HepG2 (cell line): ENCODE measurements around the gene ALDOA. TPM values are rescaled to one million over a fixed set of nuclear protein-coding genes. Genes with fewer than 3 reads are reported as not detected.
A peak's percentile ranks its signal among the peaks of the same experiment; 100 is the strongest.

Source experiments
- CBX1 ChIP-seq: IDR thresholded peaks from one replicate; pipeline ENCODE4 v1.6.1; 2016; ENCODE audit warnings: antibody characterized with exemption, low read depth
- JUNB ChIP-seq: sonication (generic); formaldehyde crosslinking; IDR thresholded peaks from 2 replicates; pipeline ENCODE4 v1.8.0; 2022; ENCODE audit warnings: missing genetic modification reagents, mild to moderate bottlenecking, borderline replicate concordance
- RFX5 ChIP-seq: IDR thresholded peaks from 2 replicates; pipeline ENCODE4 v1.6.1; 2011; ENCODE audit warnings: low read depth, low read length, improper control_type of control experiment
- SRSF4 ChIP-seq: fragments of 200-400 bp; formaldehyde crosslinking; IDR thresholded peaks from one replicate; pipeline ENCODE4 v1.6.1; 2018; ENCODE audit warnings: mild to moderate bottlenecking, low read depth, low read length, moderate library complexity; ENCODE audit not compliant: poor library complexity, severe bottlenecking
- ZNF282 ChIP-seq: fragments of 450-650 bp; IDR thresholded peaks from 2 replicates; pipeline ENCODE4 v1.6.1; 2018; ENCODE audit not compliant: partially characterized antibody
- ZNF567 ChIP-seq: sonication (generic); formaldehyde crosslinking; IDR thresholded peaks from 2 replicates; pipeline ENCODE4 v1.8.1; 2023; ENCODE audit warnings: mild to moderate bottlenecking, missing genetic modification reagents, borderline replicate concordance
- ZNF672 ChIP-seq: sonication (generic); formaldehyde crosslinking; IDR thresholded peaks from 2 replicates; pipeline ENCODE4 v1.8.1; 2022; ENCODE audit warnings: missing genetic modification reagents
- ZSCAN12 ChIP-seq: sonication (generic); formaldehyde crosslinking; IDR thresholded peaks from 2 replicates; pipeline ENCODE4 v1.9.0; 2021; ENCODE audit warnings: mild to moderate bottlenecking, missing genetic modification reagents
- polyA plus RNA-seq, 8 experiments: library from polyadenylated mRNA; depleted of rRNA in 3 of 8; stranded (reverse) in 7 of 8; unstranded in 1 of 8; fragments of >200 nt; fragmentation: Illumina TruSeq in 4 of 8; extraction: Trizol in 4 of 8; gene quantifications; 2 replicates each; pipeline versions ENCODE4 v1.2.1 to v1.2.3, GENCODE V29; 2011 to 2016; ENCODE audit warnings: low read depth in 4 of 8, missing spikeins in 1 of 8, mixed read lengths in 1 of 8; ENCODE audit not compliant: insufficient read depth in 1 of 8
- total RNA-seq, 5 experiments: library from RNA; depleted of rRNA; stranded (reverse); fragments of >200 nt; fragmentation: Illumina TruSeq; extraction: Trizol; gene quantifications; 2 replicates each; pipeline ENCODE4 v1.2.3, GENCODE V29; 2016; ENCODE audit warnings: low read depth in 1 of 5
- TF ChIP-seq, protein P1 (sequence below): sonication (generic); formaldehyde crosslinking; IDR thresholded peaks from 2 replicates; pipeline ENCODE4 v1.4.0; 2020; ENCODE audit warnings: mild to moderate bottlenecking, missing genetic modification reagents, borderline replicate concordance
- TF ChIP-seq, protein P2 (sequence below): sonication (generic); formaldehyde crosslinking; IDR thresholded peaks from 2 replicates; pipeline ENCODE4 v1.5.0; 2020; ENCODE audit warnings: mild to moderate bottlenecking, missing genetic modification reagents, borderline replicate concordance
- TF ChIP-seq, protein P3 (sequence below): sonication (generic); formaldehyde crosslinking; IDR thresholded peaks from 2 replicates; pipeline ENCODE4 v1.5.1; 2020; ENCODE audit warnings: missing genetic modification reagents, mild to moderate bottlenecking, borderline replicate concordance
- TF ChIP-seq, protein P4 (sequence below), 2 experiments: IDR thresholded peaks; 2 replicates each; pipeline ENCODE4 v1.6.1; 2011 to 2012; ENCODE audit warnings: low read length in 2 of 2, borderline replicate concordance in 1 of 2, low read depth in 1 of 2, mild to moderate bottlenecking in 1 of 2, moderate library complexity in 1 of 2
- TF ChIP-seq, protein P5 (sequence below): sonication (generic); formaldehyde crosslinking; IDR thresholded peaks from 2 replicates; pipeline ENCODE4 v1.9.0; 2021; ENCODE audit warnings: missing genetic modification reagents, borderline replicate concordance

The ALDOA gene
- total and polyA plus RNA-seq, 2 of the 13 experiments (the other 11 are each of a cell fraction or from before 2014, with no cell fraction given) = 925 to 1,884 TPM

DNA sequence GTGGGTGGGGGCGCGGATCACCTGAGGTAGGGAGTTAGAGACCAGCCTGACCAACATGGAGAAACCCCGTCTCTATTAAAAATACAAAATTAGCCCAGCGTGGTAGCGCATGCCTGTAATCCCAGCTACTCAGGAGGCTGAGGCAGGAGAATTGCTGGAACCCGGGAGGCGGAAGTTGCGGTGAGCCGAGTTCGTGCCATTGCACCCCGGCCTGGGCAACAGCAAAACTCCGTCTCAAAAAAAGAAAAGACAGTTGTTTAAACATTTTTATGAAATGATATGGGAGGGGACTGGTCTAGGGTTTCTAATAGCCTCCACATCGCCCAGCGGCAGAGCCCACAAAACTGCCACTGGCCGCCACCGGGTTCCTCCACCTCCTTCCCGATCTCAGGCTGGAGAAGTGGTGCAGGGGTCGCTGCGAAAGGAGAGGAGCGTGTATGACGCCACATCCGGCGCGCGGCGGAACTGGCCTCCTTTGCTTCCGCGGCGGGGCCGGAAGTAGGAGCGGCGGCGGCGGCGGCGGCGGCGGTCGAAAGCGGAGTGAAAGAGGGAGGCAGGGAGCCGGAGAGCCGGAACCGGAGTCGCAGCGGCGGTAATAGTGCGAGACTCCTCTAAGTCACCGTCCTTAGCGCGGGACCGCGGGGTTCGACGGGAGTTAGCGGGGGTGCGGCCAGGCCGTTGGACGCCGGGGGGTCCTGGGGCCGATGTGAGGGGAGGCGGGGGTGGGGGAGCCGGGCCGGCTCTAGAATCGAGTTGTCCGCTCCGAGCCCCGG is 10.1 kb downstream of the ALDOA start, which contains the start of gene PPP4C (continued):
- TF ChIP-seq, protein P1, sequence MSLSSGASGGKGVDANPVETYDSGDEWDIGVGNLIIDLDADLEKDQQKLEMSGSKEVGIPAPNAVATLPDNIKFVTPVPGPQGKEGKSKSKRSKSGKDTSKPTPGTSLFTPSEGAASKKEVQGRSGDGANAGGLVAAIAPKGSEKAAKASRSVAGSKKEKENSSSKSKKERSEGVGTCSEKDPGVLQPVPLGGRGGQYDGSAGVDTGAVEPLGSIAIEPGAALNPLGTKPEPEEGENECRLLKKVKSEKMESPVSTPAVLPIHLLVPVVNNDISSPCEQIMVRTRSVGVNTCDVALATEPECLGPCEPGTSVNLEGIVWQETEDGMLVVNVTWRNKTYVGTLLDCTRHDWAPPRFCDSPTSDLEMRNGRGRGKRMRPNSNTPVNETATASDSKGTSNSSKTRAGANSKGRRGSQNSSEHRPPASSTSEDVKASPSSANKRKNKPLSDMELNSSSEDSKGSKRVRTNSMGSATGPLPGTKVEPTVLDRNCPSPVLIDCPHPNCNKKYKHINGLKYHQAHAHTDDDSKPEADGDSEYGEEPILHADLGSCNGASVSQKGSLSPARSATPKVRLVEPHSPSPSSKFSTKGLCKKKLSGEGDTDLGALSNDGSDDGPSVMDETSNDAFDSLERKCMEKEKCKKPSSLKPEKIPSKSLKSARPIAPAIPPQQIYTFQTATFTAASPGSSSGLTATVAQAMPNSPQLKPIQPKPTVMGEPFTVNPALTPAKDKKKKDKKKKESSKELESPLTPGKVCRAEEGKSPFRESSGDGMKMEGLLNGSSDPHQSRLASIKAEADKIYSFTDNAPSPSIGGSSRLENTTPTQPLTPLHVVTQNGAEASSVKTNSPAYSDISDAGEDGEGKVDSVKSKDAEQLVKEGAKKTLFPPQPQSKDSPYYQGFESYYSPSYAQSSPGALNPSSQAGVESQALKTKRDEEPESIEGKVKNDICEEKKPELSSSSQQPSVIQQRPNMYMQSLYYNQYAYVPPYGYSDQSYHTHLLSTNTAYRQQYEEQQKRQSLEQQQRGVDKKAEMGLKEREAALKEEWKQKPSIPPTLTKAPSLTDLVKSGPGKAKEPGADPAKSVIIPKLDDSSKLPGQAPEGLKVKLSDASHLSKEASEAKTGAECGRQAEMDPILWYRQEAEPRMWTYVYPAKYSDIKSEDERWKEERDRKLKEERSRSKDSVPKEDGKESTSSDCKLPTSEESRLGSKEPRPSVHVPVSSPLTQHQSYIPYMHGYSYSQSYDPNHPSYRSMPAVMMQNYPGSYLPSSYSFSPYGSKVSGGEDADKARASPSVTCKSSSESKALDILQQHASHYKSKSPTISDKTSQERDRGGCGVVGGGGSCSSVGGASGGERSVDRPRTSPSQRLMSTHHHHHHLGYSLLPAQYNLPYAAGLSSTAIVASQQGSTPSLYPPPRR (CRISPR knock-in tag) = peak; percentile 7; the same call in 1 of the 2 replicates
- TF ChIP-seq, protein P2, sequence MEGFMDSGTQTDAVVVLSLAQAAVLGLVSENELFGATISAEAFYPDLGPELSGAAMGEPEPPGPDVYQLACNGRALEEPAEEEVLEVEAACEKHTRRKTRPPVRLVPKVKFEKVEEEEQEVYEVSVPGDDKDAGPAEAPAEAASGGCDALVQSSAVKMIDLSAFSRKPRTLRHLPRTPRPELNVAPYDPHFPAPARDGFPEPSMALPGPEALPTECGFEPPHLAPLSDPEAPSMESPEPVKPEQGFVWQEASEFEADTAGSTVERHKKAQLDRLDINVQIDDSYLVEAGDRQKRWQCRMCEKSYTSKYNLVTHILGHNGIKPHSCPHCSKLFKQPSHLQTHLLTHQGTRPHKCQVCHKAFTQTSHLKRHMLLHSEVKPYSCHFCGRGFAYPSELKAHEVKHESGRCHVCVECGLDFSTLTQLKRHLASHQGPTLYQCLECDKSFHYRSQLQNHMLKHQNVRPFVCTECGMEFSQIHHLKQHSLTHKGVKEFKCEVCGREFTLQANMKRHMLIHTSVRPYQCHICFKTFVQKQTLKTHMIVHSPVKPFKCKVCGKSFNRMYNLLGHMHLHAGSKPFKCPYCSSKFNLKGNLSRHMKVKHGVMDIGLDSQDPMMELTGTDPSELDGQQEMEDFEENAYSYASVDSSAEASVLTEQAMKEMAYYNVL (CRISPR knock-in tag) = 0 out of 2 replicates have a peak, but pooled peaks have one; percentile 53
- TF ChIP-seq ZSCAN12 (CRISPR knock-in tag) (no peak), JUNB (CRISPR knock-in tag) (peak; percentile 40; the same call in 1 of the 2 replicates), ZNF282 (no peak), CBX1 (no peak), ZNF567 (CRISPR knock-in tag) (0 out of 2 replicates have a peak, but pooled peaks have one; percentile 43), ZNF672 (CRISPR knock-in tag) (no peak), SRSF4 (no peak), RFX5 (no peak)
- TF ChIP-seq, protein P3, sequence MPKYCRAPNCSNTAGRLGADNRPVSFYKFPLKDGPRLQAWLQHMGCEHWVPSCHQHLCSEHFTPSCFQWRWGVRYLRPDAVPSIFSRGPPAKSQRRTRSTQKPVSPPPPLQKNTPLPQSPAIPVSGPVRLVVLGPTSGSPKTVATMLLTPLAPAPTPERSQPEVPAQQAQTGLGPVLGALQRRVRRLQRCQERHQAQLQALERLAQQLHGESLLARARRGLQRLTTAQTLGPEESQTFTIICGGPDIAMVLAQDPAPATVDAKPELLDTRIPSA = no peak
- TF ChIP-seq, protein P4, sequence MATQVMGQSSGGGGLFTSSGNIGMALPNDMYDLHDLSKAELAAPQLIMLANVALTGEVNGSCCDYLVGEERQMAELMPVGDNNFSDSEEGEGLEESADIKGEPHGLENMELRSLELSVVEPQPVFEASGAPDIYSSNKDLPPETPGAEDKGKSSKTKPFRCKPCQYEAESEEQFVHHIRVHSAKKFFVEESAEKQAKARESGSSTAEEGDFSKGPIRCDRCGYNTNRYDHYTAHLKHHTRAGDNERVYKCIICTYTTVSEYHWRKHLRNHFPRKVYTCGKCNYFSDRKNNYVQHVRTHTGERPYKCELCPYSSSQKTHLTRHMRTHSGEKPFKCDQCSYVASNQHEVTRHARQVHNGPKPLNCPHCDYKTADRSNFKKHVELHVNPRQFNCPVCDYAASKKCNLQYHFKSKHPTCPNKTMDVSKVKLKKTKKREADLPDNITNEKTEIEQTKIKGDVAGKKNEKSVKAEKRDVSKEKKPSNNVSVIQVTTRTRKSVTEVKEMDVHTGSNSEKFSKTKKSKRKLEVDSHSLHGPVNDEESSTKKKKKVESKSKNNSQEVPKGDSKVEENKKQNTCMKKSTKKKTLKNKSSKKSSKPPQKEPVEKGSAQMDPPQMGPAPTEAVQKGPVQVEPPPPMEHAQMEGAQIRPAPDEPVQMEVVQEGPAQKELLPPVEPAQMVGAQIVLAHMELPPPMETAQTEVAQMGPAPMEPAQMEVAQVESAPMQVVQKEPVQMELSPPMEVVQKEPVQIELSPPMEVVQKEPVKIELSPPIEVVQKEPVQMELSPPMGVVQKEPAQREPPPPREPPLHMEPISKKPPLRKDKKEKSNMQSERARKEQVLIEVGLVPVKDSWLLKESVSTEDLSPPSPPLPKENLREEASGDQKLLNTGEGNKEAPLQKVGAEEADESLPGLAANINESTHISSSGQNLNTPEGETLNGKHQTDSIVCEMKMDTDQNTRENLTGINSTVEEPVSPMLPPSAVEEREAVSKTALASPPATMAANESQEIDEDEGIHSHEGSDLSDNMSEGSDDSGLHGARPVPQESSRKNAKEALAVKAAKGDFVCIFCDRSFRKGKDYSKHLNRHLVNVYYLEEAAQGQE (IDR thresholded peaks at IDR 0.05; ENCODE audit: borderline replicate concordance in 1 of 2, low read depth in 1 of 2, low read length in 2 of 2) = no peak
- TF ChIP-seq, protein P5, sequence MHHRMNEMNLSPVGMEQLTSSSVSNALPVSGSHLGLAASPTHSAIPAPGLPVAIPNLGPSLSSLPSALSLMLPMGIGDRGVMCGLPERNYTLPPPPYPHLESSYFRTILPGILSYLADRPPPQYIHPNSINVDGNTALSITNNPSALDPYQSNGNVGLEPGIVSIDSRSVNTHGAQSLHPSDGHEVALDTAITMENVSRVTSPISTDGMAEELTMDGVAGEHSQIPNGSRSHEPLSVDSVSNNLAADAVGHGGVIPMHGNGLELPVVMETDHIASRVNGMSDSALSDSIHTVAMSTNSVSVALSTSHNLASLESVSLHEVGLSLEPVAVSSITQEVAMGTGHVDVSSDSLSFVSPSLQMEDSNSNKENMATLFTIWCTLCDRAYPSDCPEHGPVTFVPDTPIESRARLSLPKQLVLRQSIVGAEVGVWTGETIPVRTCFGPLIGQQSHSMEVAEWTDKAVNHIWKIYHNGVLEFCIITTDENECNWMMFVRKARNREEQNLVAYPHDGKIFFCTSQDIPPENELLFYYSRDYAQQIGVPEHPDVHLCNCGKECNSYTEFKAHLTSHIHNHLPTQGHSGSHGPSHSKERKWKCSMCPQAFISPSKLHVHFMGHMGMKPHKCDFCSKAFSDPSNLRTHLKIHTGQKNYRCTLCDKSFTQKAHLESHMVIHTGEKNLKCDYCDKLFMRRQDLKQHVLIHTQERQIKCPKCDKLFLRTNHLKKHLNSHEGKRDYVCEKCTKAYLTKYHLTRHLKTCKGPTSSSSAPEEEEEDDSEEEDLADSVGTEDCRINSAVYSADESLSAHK (CRISPR knock-in tag) = no peak
